HL-60 (cell line): ENCODE measurements around the gene PEX10.

Experiments used
- DNase-seq, 2 experiments: peaks; one replicate each; pipeline ENCODE4 v3.0.0-alpha.2; 2010 to 2020; ENCODE audit warnings: low read depth in 1 of 2, low spot score in 1 of 2
- H3K27ac ChIP-seq: fragments of 250-450 bp; sonication (Bioruptor Pico); replicated peaks from 2 replicates; pipeline ENCODE4 v1.5.1; 2020; ENCODE audit warnings: mild to moderate bottlenecking, moderate library complexity
- H3K27me3 ChIP-seq: fragments of 250-450 bp; sonication (Bioruptor Pico); 2 replicates; pipeline ENCODE4 v1.5.1; 2021; ENCODE audit warnings: mild to moderate bottlenecking, moderate library complexity; ENCODE audit not compliant: insufficient read depth, poor library complexity, severe bottlenecking
- H3K4me3 ChIP-seq: replicated peaks from 2 replicates; pipeline ENCODE4 v1.5.1; 2011; ENCODE audit warnings: mild to moderate bottlenecking, control low read depth, low read length; ENCODE audit not compliant: insufficient read depth
- CTCF ChIP-seq: IDR thresholded peaks from one replicate; pipeline ENCODE4 v1.5.1; 2011; ENCODE audit warnings: low read length, control low read depth, inconsistent platforms; ENCODE audit not compliant: insufficient read depth
- GABPA ChIP-seq: IDR thresholded peaks from 2 replicates; pipeline ENCODE4 v1.6.1; 2012; ENCODE audit warnings: low read depth
- POLR2AphosphoS5 ChIP-seq: IDR thresholded peaks from 2 replicates; pipeline ENCODE4 v1.6.1; 2012; ENCODE audit warnings: low read depth
- SPI1 ChIP-seq: IDR thresholded peaks from 2 replicates; pipeline ENCODE4 v1.6.1; 2012; ENCODE audit warnings: low read depth, mild to moderate bottlenecking, borderline replicate concordance
- TF ChIP-seq, protein P1 (sequence below): IDR thresholded peaks from 2 replicates; pipeline ENCODE4 v1.6.1; 2012; ENCODE audit warnings: low read depth; ENCODE audit not compliant: insufficient replicate concordance

Gene PEX10

GRCh38 chr1:2415337-2415736 lies 3.0 kb upstream of the PEX10 start:
- TF ChIP-seq CTCF (no peak), GABPA (no peak), POLR2AphosphoS5 (no peak), SPI1 (no peak)
- TF ChIP-seq, protein P1, sequence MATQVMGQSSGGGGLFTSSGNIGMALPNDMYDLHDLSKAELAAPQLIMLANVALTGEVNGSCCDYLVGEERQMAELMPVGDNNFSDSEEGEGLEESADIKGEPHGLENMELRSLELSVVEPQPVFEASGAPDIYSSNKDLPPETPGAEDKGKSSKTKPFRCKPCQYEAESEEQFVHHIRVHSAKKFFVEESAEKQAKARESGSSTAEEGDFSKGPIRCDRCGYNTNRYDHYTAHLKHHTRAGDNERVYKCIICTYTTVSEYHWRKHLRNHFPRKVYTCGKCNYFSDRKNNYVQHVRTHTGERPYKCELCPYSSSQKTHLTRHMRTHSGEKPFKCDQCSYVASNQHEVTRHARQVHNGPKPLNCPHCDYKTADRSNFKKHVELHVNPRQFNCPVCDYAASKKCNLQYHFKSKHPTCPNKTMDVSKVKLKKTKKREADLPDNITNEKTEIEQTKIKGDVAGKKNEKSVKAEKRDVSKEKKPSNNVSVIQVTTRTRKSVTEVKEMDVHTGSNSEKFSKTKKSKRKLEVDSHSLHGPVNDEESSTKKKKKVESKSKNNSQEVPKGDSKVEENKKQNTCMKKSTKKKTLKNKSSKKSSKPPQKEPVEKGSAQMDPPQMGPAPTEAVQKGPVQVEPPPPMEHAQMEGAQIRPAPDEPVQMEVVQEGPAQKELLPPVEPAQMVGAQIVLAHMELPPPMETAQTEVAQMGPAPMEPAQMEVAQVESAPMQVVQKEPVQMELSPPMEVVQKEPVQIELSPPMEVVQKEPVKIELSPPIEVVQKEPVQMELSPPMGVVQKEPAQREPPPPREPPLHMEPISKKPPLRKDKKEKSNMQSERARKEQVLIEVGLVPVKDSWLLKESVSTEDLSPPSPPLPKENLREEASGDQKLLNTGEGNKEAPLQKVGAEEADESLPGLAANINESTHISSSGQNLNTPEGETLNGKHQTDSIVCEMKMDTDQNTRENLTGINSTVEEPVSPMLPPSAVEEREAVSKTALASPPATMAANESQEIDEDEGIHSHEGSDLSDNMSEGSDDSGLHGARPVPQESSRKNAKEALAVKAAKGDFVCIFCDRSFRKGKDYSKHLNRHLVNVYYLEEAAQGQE: no peak
- DNase-seq: no peak
- Histone ChIP-seq H3K4me3 (no peak overlapping the region), H3K27ac (no peak overlapping the region), H3K27me3 (peaks cover 38% of the 10 kb centered on the region)

- no peak overlapping the region for H3K4me3 ChIP-seq
- no peak overlapping the region for H3K27ac ChIP-seq
- peaks cover 37% of the 10 kb centered on the region for H3K27me3 ChIP-seq
- TF ChIP-seq CTCF (peak; percentile 45), SPI1 (no peak)
- peak in 1 of 2 experiments; percentile 69 for DNase-seq
These were observed 2.1 kb upstream of the PEX10 start for GRCh38 chr1:2414297-2414958.

DNA sequence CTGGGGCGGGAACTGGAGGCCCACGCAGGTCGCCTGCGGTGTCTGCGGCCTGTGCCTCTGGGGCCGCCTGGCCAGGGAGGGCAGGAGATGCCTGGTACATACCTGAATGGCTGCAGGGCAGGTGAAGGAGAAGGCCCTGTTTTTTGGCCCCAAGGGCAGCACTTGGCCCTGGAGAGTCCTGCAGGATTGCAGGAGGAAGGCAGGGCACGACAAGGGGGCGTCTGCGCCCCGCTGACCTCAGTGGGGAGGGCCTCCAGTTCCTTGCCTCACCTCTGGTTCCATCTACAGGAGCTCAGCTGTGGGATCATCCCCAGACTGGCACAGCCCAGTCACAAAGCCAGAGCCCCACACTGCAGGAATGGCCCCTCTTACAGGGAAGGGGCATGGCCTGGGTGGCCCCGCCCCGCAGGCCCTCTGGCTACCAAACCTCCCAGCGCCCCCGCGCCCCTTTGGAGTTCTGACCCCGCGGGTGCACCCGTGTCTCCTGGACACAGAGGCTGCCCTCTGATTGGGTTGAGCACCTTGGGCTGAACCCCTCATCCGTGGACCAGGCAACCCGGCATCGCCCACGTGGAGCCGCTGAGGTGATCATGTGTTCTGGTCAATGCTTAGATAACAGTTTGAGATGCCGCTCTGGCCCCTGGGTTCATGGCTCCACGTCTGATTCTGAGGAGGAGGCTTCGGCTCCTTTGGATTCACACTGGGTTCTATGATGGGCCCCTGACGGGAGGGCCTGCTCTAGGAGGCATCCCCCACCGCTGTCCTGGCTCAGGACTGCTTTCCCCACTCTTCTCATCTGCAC lies 1.3 kb upstream of the PEX10 start:
- Histone ChIP-seq H3K27ac (peak overlapping the region; percentile 88), H3K4me3 (peak overlapping the region; percentile 77), H3K27me3 (peaks cover 32% of the 10 kb centered on the region)
- TF ChIP-seq CTCF (no peak), GABPA (no peak), POLR2AphosphoS5 (no peak; the same call in 1 of the 2 replicates)
- TF ChIP-seq, protein P1: no peak
- peak; percentile 22 to 48 for DNase-seq
